Measurements from ENCODE around the gene ZNF562.

ZNF562 gene

DNA sequence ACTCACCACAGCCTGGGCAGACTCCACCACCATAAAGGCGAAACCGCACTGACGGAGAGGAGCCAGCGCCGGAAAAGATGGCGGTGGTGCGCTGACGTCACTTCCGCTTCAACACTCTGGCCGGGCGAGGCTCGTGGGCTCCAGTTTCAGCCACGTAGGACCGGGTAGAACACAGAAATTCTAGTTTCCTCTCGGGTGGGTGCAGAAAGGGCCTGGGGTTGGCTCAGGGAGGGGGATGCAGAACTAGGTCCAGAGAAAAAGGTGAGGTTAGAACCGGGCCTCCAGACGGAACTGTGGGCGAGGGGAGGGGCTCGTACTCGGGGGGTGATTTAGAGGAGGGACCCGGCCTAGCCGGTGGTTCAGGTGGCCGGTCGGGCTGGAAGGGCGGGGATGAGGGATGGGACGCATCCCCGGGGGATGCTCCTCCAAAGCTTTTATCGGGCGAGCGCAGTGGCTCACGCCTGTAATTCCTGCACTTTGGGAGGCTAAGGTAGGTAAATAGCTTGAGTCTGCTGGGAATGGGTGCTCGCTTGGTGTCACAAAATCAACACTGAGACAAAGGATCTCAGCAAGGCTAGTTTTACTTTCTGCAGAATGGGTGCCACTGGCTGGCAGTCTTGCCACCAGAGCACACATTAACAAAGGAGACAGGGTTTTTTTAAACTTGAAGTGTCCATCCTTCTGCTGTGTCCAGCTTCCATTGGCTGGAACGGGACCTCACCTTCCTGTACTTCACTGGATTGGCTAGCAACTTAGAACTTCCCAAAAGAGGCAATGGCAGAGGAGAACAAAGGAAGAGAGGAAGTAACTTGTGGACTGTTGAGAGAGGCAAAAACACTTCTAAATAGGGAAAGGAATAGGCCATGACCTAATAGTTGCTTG, 53.5 kb downstream of the ZNF562 start, which contains the start of gene ZNF561:
Gene ZNF561, minus strand, starts transcription at position 77 of the 882 bp plus-strand sequence. CDS start 1,776 bp downstream, outside the sequence.
- H3K9me3 Mint-ChIP-seq = no peaks in the 10 kb centered on the region
- peaks cover 38% of the 10 kb centered on the region for H3K4me1 Mint-ChIP-seq (ENCODE audit: low read depth)
- intact Hi-C loops (cut with micrococcal nuclease) = loop anchor here (2.0 to 5.0 kb wide), 5 partner anchors 37 to 484 kb away; partner anchors contain the start of genes ZNF121, ZNF426 and ZNF562
- H3K27ac Mint-ChIP-seq = peak within 1 kb of the TSS; percentile 100
- H3K4me3 Mint-ChIP-seq = peak within 1 kb of the TSS; percentile 98
- H3K27me3 Mint-ChIP-seq = no peaks in the 10 kb centered on the region
- H3K36me3 Mint-ChIP-seq (ENCODE audit: low read depth) = peaks cover 44% of the 10 kb centered on the region

DNA sequence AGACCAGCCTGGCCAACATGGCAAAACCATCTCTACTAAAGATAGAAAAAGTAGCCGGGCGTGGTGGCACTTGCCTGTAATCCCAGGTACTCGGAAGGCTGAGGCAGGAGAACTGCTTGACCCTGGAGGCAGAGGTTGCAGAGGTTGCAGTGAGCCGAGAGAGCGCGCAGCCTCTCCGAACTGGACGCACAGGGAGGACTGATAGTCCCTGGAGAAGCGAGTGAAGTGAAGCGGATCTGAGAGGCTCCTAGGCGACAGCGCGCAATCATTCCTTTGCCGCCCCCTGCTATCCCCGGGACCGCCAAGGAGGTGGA, 54.1 kb downstream of the ZNF562 start:
- peaks cover 35% of the 10 kb centered on the region for H3K4me1 Mint-ChIP-seq (ENCODE audit: low read depth)
- peak overlapping the region; percentile 98 for H3K4me3 Mint-ChIP-seq
- H3K27me3 Mint-ChIP-seq = no peaks in the 10 kb centered on the region
- intact Hi-C loops (cut with micrococcal nuclease) = loop anchor here (2.0 to 5.0 kb wide), 5 partner anchors 36 to 483 kb away; partner anchors contain the start of genes ZNF121, ZNF426 and ZNF562
- H3K36me3 Mint-ChIP-seq (ENCODE audit: low read depth) = peaks cover 50% of the 10 kb centered on the region
- H3K9me3 Mint-ChIP-seq = no peaks in the 10 kb centered on the region
- peak overlapping the region; percentile 100 for H3K27ac Mint-ChIP-seq

DNA sequence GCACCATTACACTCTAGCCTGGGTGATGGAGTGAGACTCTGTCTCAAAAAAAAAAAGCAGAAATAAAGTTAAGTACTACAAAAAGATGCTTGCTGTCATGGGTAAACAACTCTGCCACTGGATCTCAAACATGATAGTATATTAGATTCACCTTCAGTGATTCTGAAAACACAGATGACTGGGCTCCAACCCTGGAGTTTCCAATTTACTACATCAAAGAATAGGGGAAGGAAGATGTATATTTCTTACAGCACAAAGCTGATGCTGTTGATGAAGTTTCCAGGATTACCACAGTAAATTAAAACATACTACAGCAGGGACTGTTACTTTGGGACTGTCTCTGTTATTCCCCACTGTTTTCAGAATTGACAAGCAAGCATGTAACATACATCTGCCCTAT, 59.1 kb downstream of the ZNF562 start:
- H3K27me3 Mint-ChIP-seq = no peaks in the 10 kb centered on the region
- peaks cover 92% of the 10 kb centered on the region for H3K36me3 Mint-ChIP-seq (ENCODE audit: low read depth)
- H3K9me3 Mint-ChIP-seq = peaks cover 27% of the 10 kb centered on the region
- no peak overlapping the region for H3K27ac Mint-ChIP-seq
- intact Hi-C loops (cut with micrococcal nuclease) = no loop called here
- H3K4me3 Mint-ChIP-seq = no peak overlapping the region
- H3K4me1 Mint-ChIP-seq (ENCODE audit: low read depth) = peaks cover 12% of the 10 kb centered on the region

DNA sequence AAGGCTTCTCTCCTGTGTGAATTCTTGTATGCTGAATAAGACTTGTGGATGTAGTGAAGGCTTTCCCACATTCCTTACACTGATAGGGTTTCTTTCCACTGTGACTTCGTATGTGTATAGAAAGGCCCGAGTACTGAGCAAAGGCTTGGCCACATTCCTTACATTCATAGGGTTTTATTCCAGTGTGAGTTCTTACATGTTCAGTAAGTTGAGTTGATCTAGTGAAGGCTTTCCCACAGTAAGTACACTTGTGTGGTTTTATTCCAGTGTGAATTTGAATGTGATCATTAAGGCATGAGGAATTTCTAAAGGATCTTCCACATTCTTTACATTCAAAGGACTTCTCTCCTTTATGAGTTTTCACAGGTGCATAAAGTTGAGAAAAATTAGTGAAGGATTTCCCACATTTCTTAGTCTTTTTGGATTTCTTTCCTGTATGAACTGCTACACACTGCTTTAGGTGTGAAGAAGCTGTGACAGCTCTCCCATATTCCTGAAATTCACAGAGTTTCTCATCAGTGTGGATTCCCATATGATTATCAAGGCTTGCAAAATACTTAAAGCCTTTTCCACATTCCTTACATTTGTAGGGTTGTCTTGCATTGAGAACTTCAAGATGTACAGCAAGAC, 64.3 kb downstream of the ZNF562 start:
- Mint-ChIP-seq H3K27ac (no peak overlapping the region), H3K27me3 (no peaks in the 10 kb centered on the region), H3K4me3 (no peak overlapping the region), H3K4me1 (ENCODE audit: low read depth) (no peaks in the 10 kb centered on the region), H3K9me3 (peaks cover 70% of the 10 kb centered on the region), H3K36me3 (ENCODE audit: low read depth) (peaks cover 79% of the 10 kb centered on the region)
- intact Hi-C loops (cut with micrococcal nuclease) = no loop called here

DNA sequence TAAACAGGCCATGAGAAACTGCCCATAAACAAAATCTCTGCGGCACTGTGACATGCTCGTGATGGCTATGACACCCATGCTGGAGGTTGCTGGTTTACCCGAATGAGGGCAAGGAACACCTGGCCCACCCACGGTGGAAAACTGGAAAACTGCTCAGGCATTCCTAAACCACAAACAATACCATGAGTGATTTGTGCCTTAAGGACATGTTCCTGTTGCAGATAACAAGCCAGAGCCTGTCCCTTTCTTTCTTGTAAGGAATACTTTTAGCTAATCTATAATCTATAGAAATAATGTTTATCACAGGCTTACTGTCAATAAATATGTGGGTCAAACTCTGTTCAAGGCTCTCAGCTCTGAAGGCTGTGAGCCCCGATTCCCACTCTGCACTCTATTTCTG, 66.0 kb downstream of the ZNF562 start:
- no peak overlapping the region for H3K27ac Mint-ChIP-seq
- peaks cover 62% of the 10 kb centered on the region for H3K36me3 Mint-ChIP-seq (ENCODE audit: low read depth)
- H3K27me3 Mint-ChIP-seq = no peaks in the 10 kb centered on the region
- peaks cover 74% of the 10 kb centered on the region for H3K9me3 Mint-ChIP-seq
- intact Hi-C loops (cut with micrococcal nuclease) = no loop called here
- H3K4me3 Mint-ChIP-seq = no peak overlapping the region
- H3K4me1 Mint-ChIP-seq (ENCODE audit: low read depth) = no peaks in the 10 kb centered on the region

DNA sequence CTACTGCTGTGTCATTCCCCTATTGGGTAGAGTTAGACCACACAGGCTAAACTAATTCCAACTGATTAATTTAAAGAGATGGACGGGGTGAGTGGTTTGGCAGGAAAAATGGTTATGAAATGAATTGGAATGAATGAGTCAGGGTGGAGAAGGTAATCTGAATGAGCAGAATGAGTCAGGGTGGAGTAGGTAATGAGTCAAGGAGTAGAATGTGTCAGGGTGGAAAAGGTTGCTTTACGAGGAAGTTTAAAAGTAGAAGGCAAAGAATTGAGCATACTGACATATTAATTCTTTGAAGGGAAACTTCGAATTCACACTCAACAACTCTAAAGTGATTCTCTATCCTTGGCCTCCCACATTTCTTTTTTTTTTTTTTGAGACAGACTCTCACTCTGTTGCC, 77.9 kb downstream of the ZNF562 start:
- Mint-ChIP-seq H3K9me3 (peaks cover 38% of the 10 kb centered on the region), H3K27me3 (peaks cover 2% of the 10 kb centered on the region), H3K4me1 (ENCODE audit: low read depth) (no peaks in the 10 kb centered on the region), H3K4me3 (no peak overlapping the region), H3K27ac (no peak overlapping the region), H3K36me3 (ENCODE audit: low read depth) (no peaks in the 10 kb centered on the region)
- intact Hi-C loops (cut with micrococcal nuclease) = no loop called here

Data from dendritic cell treated with granulocyte-macrophage colony-stimulating factor and Interleukin-4, amounts not matched to agents 40 ng/mL and 50 ng/mL, for 4 days (primary cell).